Erythroblast (primary cell): ENCODE results near the gene SPRING1.

ENCODE experiments used
- GATA1 ChIP-seq: IDR thresholded peaks from 2 replicates; pipeline ENCODE4 v1.6.1; 2011; ENCODE audit warnings: low read depth, mild to moderate bottlenecking, control low read depth, low read length, moderate library complexity
- POLR2A ChIP-seq: IDR thresholded peaks from 2 replicates; pipeline ENCODE4 v1.6.1; 2011; ENCODE audit warnings: mild to moderate bottlenecking, low read length

- TF ChIP-seq POLR2A: no peak
- TF ChIP-seq GATA1: no peak
Measured at GRCh38 chr12:116712458-116713303, 25.2 kb downstream of the SPRING1 start.
